ENCODE results near the gene PARVG. TPM values are rescaled to one million over a fixed set of nuclear protein-coding genes. Genes with fewer than 3 reads are reported as not detected.

The PARVG gene
- total RNA-seq, 3 donors from 2014 or later, result 32.5 to 39.9 (median 39.3) TPM

DNA sequence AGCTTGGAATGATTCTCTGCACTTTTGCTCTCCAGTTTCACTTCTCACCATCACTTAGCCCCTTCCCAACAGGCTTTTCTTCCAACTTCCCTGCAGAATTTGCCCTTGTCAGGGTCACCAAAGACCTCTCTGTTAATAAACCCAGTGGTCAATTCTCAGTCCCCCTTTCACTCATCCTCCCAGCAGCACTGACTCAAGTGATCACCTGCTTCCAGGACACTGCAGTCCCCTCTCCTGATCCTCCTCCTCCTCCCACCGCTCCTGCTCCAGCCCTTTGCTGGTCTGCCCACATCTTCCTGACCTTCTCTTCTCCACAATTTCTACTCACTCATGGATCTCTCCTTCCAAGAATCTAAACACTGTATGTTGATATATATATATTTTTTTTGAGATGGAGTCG, 74.1 kb downstream of the PARVG start:
- no peak for DNase-seq
- no peaks in the 10 kb centered on the region for H3K36me3 Mint-ChIP-seq (ENCODE audit: insufficient read depth)
- no peak overlapping the region for H3K4me3 Mint-ChIP-seq
- ATAC-seq, result no peak
- peaks cover 8% of the 10 kb centered on the region for H3K27me3 Mint-ChIP-seq (ENCODE audit: low read depth)
- peaks cover 7% of the 10 kb centered on the region for H3K9me3 Mint-ChIP-seq
- H3K4me1 Mint-ChIP-seq (ENCODE audit: low read depth), result no peaks in the 10 kb centered on the region

DNA sequence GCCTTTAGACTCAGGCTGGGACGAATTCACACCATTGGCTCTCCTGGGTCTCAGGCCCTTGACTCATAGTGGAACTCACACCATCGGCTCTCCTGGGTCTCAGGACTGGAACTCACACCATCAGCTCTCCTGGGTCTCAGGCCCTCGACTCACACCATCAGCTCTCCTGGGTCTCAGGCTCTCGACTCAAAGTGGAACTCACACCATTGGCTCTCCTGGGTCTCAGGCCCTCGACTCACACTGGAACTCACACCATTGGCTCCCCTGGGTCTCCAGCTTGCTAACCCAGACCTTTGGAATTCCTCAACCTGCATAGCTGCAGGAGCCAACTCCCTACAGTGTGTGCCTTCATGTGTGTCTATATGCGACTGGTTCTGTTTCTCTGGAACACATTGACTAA, 75.4 kb downstream of the PARVG start:
- Mint-ChIP-seq H3K36me3 (ENCODE audit: insufficient read depth) (no peaks in the 10 kb centered on the region), H3K27me3 (ENCODE audit: low read depth) (peaks cover 8% of the 10 kb centered on the region), H3K4me1 (ENCODE audit: low read depth) (no peaks in the 10 kb centered on the region), H3K4me3 (no peak overlapping the region), H3K9me3 (no peaks in the 10 kb centered on the region)
- ATAC-seq (no peak), DNase-seq (no peak)

DNA sequence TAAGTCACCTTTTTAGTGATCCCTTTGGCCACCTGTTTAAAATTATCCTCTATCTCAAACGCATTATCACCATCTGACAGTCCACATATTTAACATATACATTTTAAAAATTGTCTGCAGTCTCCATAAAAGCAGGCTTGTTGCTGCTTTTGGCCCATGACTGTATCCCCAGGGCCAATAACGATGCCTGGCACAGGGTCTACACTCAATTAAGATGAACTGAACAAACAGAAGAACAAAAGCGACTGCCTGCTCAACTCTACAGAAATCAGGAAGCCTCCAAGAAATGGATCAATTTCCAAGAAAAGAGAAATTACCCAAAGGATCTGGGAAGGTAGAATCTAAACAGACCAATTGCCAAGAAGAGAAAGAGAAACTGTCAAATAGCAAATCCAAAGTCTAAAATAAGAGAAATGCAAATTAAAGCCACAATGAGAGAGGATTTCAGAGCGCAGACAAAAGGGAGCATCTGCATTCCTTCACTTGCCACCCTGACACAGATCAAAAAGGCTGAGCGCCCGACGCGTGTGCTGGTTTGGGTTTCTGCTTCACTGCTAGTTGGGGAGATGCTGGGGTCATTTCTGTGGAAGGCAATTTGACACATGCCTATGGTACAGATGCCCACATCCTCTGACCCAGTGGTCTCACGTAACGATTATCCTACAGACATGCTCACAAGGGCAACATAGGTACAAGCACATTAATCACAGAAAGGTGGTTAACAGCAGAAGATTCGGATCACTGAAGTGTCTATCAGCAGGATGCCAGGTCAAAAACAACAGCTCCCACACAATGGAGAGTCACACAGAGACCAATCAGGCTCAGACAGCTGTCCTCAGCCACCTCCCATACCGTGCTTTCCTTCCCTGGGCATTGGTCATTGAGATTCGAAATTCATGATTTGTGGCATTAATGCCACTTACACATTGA, 76.1 kb downstream of the PARVG start:
- Mint-ChIP-seq H3K27me3 (ENCODE audit: low read depth) (peaks cover 8% of the 10 kb centered on the region), H3K4me3 (no peak overlapping the region), H3K4me1 (ENCODE audit: low read depth) (no peaks in the 10 kb centered on the region), H3K36me3 (ENCODE audit: insufficient read depth) (no peaks in the 10 kb centered on the region), H3K9me3 (no peaks in the 10 kb centered on the region)
- DNase-seq (no peak), ATAC-seq (no peak)

Other genes starting within 250 kb of the PARVG start
- gene SAMM50, start 225.5 kb upstream of the PARVG start, total RNA-seq, result 10 to 100 TPM; 62.6 to 73.6 (median 64.1) TPM
- 10 to 100 TPM; 15.1 to 21.5 (median 19.6) TPM for gene PARVB, start 156.6 kb upstream of the PARVG start, total RNA-seq
- not detected for gene SHISAL1, start 132.0 kb downstream of the PARVG start, total RNA-seq

Measured in activated T-cell treated with anti-CD3 and anti-CD28 coated beads, Interleukin-2, amount 50 U/mL, for 4 hours (primary cell).